ENCODE data around the gene SH3BGR. TPM values are rescaled to one million over a fixed set of nuclear protein-coding genes. Genes with fewer than 3 reads are reported as not detected.

The SH3BGR gene
- total and polyA plus RNA-seq, 2 of the 4 experiments (the other 2 are of a cell fraction) = 1.6 to 2.0 TPM

GRCh38 chr21:39552856-39553255 is 101.1 kb downstream of the SH3BGR start:
- ChIA-PET CTCF (no interaction called here), POLR2A (ENCODE audit: unreplicated experiment) (no interaction called here)
- Histone ChIP-seq H3K18ac (ENCODE audit: low read depth, low read length) (no peak overlapping the region), H3K23ac (ENCODE audit: low read depth, low read length) (no peak overlapping the region), H3K36me3 (ENCODE audit: control insufficient read depth, insufficient read depth, low read length) (no peaks in the 10 kb centered on the region), H3K27me3 (ENCODE audit: control insufficient read depth, insufficient read depth, low read length) (no peaks in the 10 kb centered on the region), H2AK5ac (ENCODE audit: low read depth, low read length) (no peak overlapping the region), H3K27ac (ENCODE audit: insufficient read depth, low read length) (no peak overlapping the region), H4K8ac (ENCODE audit: low read depth in 2 of 2, low read length in 2 of 2) (no peak overlapping the region), H3K9ac (ENCODE audit: low read depth, low read length) (no peak overlapping the region), H2BK20ac (ENCODE audit: low read depth, low read length) (no peak overlapping the region), H4K91ac (ENCODE audit: insufficient read depth, low read depth, low read length) (no peak overlapping the region), H3K4me2 (ENCODE audit: low read depth, low read length) (no peak overlapping the region), H3K4me1 (ENCODE audit: control insufficient read depth, insufficient read depth, low read length) (no peaks in the 10 kb centered on the region), H3K14ac (replicated peaks; ENCODE audit: low read depth, low read length) (no peak overlapping the region), H4K20me1 (ENCODE audit: insufficient read depth, low read length) (no peaks in the 10 kb centered on the region), H3K4ac (ENCODE audit: low read depth, low read length) (no peak overlapping the region), H2BK5ac (ENCODE audit: low read depth, low read length, poor library complexity, severe bottlenecking) (no peak overlapping the region), H3K9me3 (ENCODE audit: control insufficient read depth, insufficient read depth, low read length) (no peaks in the 10 kb centered on the region), H3K79me1 (ENCODE audit: low read depth in 1 of 2, low read length in 2 of 2) (no peaks in the 10 kb centered on the region), H4K5ac (ENCODE audit: low read depth, low read length) (no peak overlapping the region), H2BK15ac (ENCODE audit: low read depth, low read length) (no peak overlapping the region), H3K56ac (ENCODE audit: extremely low read depth, insufficient read depth, low read length) (no peak overlapping the region), H2BK120ac (ENCODE audit: low read depth, low read length) (no peak overlapping the region), H3K9me1 (ENCODE audit: insufficient read depth, low read length) (no peaks in the 10 kb centered on the region), H3K4me3 (ENCODE audit: insufficient read depth, low read depth, low read length) (no peak overlapping the region), H2AK9ac (replicated peaks; ENCODE audit: low read depth, low read length, poor library complexity) (no peak overlapping the region), H2AFZ (replicated peaks; ENCODE audit: low read length, poor library complexity) (no peak overlapping the region)
- in situ Hi-C loops (cut with MboI; ENCODE audit: low sequenced_read_pairs) (no loop called here), dilution Hi-C loops (cut with HindIII; ENCODE audit: low sequenced_read_pairs, unreplicated experiment) (no loop called here), intact Hi-C loops (cut with micrococcal nuclease) (loop anchor here (10.0 kb wide), 1 partner anchor 1138 kb away; no protein-coding TSS in a partner anchor)
- no CpG with 5 or more reads among the region's 1 CpG for WGBS, 2 experiments (ENCODE audit: extremely low coverage in 2 of 2, insufficient read length in 1 of 2)
- ATAC-seq (ENCODE audit: low read depth) (no peak), DNase-seq (no peak)
- no TSS peak for BruUV-seq (replicated peaks)
- TF ChIP-seq MAZ (IDR thresholded peaks at IDR 0.05; ENCODE audit: borderline replicate concordance, low read depth, low read length) = no peak
- no peak for TF ChIP-seq CTCF (conservative IDR thresholded peaks at IDR 0.05; ENCODE audit: low read depth, low read length)
- no peak for TF ChIP-seq ELK1 (IDR thresholded peaks at IDR 0.05; ENCODE audit: borderline replicate concordance, low read depth, low read length)
- TF ChIP-seq RCOR1 (IDR thresholded peaks at IDR 0.05; ENCODE audit: insufficient replicate concordance, low read length) = no peak
- no peak for TF ChIP-seq NFE2L2 (IDR thresholded peaks at IDR 0.05; ENCODE audit: low read depth, low read length)
- TF ChIP-seq SMC3 (IDR thresholded peaks at IDR 0.05; ENCODE audit: low read depth, low read length) = no peak
- TF ChIP-seq BHLHE40 (IDR thresholded peaks at IDR 0.05; ENCODE audit: low read depth, low read length) = no peak
- no peak for TF ChIP-seq RFX5 (IDR thresholded peaks at IDR 0.05; ENCODE audit: low read depth, low read length)
- TF ChIP-seq CEBPB (IDR thresholded peaks at IDR 0.05; ENCODE audit: low read depth, low read length) = no peak
- no peak for TF ChIP-seq RAD21 (IDR thresholded peaks at IDR 0.05; ENCODE audit: low read length)
- TF ChIP-seq MAFK (IDR thresholded peaks at IDR 0.05; ENCODE audit: low read depth, low read length) = no peak
- no peak for TF ChIP-seq CHD1 (IDR thresholded peaks at IDR 0.05; ENCODE audit: low read depth, low read length)
- no peak for TF ChIP-seq MXI1 (IDR thresholded peaks at IDR 0.05; ENCODE audit: borderline replicate concordance, low read depth, low read length)
- no peak for TF ChIP-seq POLR2A (IDR thresholded peaks at IDR 0.05; ENCODE audit: low read depth, low read length)
- TF ChIP-seq FOS (IDR thresholded peaks at IDR 0.05; ENCODE audit: low read depth, low read length) = no peak
- TF ChIP-seq USF2 (IDR thresholded peaks at IDR 0.05; ENCODE audit: low read depth, low read length) = no peak

Measured in IMR-90 (cell line).